DMS 273 treated with DMSO at 0.1 percent for 48 hours (cell line): ENCODE results near the gene MAPKAP1.
"Not testable (repeated sequence)": the region's sequence is repeated elsewhere in the genome, so short reads cannot be mapped to it uniquely, and the experiment has no call there.

Experiments
- DNase-seq: peaks from one replicate; lab custom pipeline; 2025; lab: John Stamatoyannopoulos, UW

The MAPKAP1 gene

GRCh38 chr9:125730168-125730567 is 23.2 kb upstream of the MAPKAP1 start:
- no peak for DNase-seq

DNA sequence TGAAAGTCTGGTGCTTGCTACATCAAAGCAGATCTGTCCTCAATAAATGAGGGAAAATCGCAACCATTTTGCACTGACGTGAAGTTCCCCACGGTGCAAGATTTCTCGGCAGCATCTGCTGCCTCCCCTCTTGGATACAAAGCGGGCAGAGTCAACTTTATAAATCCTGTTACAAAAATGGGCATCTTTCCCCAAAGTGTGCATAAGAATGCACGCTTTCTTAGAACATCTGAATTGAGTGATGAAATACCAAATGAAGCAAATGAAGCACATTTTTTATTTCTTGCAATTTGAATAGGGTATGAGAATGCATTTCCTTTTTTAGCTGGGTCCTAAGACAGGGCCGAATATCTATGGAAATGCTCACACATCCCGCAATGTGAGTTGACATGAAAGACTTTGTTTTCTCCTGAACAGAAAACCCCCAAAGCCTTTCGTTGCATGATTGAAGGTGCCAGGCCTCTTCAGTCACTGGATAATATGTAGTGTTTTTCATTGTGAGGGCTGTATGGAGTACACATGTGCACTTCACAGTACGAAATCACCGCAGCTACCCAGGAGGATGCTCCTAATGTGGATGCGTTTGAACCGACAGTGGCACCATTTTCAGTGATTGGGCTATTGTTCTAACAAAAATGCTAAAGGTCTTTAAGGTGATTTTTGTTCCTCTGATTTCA is 19.6 kb upstream of the MAPKAP1 start:
- DNase-seq: no peak

- no peak for DNase-seq
These were observed 430 bp upstream of the MAPKAP1 start for GRCh38 chr9:125707472-125707804.

GRCh38 chr9:125705893-125706292 is 1.1 kb downstream of the MAPKAP1 start:
- no peak for DNase-seq

- no peak for DNase-seq
These were observed 3.3 kb downstream of the MAPKAP1 start for GRCh38 chr9:125703662-125704061.

DNA sequence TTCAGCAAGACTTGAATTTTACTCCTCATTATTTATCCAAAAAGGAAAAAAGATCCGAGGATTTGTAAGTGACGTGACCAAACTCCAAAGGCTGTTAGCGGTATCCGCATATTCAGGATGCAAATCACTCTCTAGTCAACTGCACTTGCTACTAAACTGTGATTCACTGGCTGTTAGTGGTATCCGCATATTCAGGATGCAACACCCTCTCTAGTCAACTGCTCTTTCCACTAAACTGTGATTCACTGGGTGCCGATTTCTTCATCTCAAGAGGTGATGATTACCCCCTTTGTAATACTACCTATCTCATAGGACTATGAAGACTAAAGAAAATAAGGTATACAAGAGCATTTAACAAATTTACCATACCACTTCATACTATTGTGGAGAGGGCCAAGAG is 5.7 kb downstream of the MAPKAP1 start:
- DNase-seq: no peak

GRCh38 chr9:125700791-125701190 is 6.2 kb downstream of the MAPKAP1 start:
- no peak for DNase-seq

DNA sequence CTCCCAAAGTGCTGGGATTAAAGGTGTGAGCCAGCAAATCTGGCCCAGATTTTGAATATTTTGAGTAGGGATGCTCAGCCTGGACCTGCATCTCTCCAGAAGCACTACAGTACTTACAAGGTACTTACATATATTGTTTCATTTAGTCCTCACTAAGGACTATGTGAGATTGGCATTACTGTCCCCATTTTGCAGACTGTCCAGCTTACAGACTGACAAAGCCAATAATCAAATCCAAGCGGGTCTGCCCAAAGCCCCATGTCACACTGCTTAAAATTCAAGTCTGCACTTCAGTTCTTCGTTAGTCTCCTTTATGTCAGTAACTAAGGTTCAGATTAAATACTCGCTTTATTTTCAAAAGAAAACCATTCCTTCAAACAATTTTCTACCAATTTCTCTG is 7.1 kb downstream of the MAPKAP1 start:
- DNase-seq: no peak

- DNase-seq: no peak
These were observed 10.8 kb downstream of the MAPKAP1 start for GRCh38 chr9:125696106-125696647.

- DNase-seq: not testable (repeated sequence)
These were observed 11.5 kb downstream of the MAPKAP1 start for GRCh38 chr9:125695548-125695947.

DNA sequence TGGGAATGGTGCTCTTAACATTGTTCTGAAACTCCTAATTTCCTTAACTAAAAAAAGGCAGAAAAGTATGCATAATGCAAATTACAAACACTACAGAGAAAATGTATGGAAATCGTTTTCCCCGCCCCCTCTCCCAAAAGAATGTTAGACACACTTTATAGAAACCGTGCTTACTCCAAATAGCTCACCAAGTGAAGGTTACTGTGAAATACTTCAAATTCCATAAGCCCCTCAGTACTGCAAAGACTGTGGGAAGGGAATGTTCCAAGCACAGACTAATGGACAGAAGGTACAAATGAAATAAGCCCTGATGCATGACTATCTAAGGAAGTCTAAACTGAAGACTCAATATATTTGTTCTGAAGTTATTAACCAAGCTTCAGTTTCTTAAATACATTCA is 12.5 kb downstream of the MAPKAP1 start:
- no peak for DNase-seq

- not testable (repeated sequence) for DNase-seq
These were observed 13.5 kb downstream of the MAPKAP1 start for GRCh38 chr9:125693492-125693891.

DNA sequence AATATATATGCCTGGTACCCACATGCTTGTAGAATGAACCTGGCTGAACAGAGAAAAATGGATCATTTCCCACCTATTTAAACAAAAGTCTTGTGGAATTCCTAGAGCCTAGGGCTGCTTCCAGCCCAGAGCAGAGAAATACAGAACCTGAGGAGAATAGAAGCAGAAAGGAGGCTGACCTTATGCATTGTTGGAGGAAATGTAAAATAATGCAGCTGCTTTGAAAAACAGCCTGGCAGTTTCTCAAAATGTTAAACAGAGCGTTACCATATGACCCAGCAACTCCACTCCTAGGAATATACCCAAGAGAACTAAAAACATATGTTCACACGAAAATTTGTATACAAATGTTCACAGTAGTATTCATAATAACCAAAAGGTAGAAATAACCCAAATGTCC is 15.1 kb downstream of the MAPKAP1 start:
- no peak for DNase-seq

GRCh38 chr9:125690679-125691078 is 16.3 kb downstream of the MAPKAP1 start:
- DNase-seq: no peak

DNA sequence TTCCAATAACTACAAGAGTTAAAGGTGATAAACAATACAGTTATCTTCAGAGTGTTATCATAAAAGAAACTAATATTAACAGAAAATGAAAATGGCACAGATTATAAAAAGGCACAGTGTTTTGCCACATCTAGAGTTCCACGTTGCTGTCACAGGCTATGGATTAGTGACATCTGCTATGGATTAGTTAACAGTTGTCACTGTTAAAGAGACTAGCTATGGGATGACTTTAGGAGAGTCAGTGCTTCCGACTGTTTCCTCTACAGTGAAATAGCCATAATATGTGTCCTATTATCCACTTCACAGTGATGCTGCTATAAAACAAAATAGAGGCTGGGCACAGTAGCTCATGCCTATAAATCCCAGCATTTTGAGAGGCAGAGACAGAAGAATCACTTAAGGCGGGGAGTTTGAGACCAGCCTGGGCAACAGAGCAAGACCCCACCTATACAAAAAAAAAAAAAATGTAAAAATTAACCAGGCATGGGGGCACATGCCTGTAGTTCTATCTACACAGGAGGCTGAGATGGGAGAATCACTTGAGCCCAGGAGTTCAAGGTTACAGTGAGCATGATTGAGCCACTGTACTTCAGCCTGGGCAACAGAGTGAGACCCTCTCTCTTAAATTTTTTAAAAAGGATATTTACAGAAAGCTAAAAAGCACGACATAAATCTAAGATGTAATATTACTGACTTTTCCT is 19.7 kb downstream of the MAPKAP1 start:
- no peak for DNase-seq

GRCh38 chr9:125685167-125685566 is 21.8 kb downstream of the MAPKAP1 start:
- no peak for DNase-seq

GRCh38 chr9:125683486-125683885 is 23.5 kb downstream of the MAPKAP1 start:
- DNase-seq: no peak

DNA sequence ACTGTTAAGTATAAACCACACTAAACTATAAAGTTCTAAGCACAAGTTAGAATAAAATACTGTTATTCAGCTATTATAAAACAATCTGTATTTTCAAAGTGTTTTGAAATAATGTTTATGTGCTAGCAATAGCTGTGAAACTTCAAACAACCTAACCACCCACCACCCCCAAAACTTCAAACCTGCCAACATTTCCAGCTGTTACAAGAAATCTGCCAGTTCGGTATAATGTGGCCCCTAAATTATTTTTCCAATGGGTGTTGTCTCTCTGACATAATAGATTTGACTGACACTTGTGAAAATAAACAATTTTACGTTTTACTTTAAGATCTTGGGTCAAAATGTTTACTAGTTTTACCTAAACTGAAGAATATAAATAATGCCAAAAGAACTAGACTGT is 24.7 kb downstream of the MAPKAP1 start:
- DNase-seq: no peak

GRCh38 chr9:125681657-125682056 is 25.4 kb downstream of the MAPKAP1 start:
- no peak for DNase-seq

DNA sequence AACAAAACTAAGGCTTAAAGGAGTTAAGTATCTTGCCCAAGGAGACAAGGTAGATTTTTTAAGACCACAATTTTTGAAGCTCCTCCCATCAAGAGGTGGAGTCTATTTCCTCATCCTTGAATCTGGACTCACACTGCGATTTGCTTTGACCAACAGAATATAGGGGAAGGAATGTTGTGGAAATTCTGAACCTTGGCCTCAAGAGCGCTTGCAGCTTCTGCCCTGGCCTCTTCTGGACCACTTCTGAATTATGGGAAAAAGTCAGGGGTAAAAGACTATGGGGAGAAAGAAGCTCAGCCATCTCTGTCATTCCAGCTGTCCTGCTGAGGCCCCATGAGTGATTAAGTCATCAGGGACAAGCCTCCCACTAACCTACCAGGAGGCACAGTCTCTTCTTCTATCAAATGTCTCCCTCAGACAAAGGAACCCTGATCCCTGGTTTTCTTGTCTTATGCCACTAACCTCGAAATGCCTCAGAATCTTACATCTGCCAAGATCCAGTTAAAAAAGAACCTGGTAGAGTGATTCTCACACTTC is 25.9 kb downstream of the MAPKAP1 start:
- DNase-seq: no peak

GRCh38 chr9:125680445-125680844 is 26.6 kb downstream of the MAPKAP1 start:
- no peak for DNase-seq

- no peak for DNase-seq
These were observed 27.3 kb downstream of the MAPKAP1 start for GRCh38 chr9:125679597-125680189.
